HepG2 (cell line): ENCODE results near the gene PDGFB. TPM values are rescaled to one million over a fixed set of nuclear protein-coding genes. Genes with fewer than 3 reads are reported as not detected.
A peak's percentile ranks its signal among the peaks of the same experiment; 100 is the strongest.

Source experiments
- CHD2 ChIP-seq: IDR thresholded peaks from 2 replicates; pipeline ENCODE4 v1.6.1; 2011; ENCODE audit warnings: low read depth, low read length, improper control_type of control experiment
- FOXM1 ChIP-seq: sonication (generic); formaldehyde crosslinking; IDR thresholded peaks from 2 replicates; pipeline ENCODE4 v1.5.0; 2020; ENCODE audit warnings: missing genetic modification reagents
- HDAC6 ChIP-seq: fragments of 200-600 bp; sonication (generic); IDR thresholded peaks from 2 replicates; pipeline ENCODE4 v1.7.0; 2017; ENCODE audit warnings: mild to moderate bottlenecking, antibody characterized with exemption, low read length, low read depth
- RBM22 ChIP-seq: fragments of 200-400 bp; formaldehyde crosslinking; optimal IDR thresholded peaks from 2 replicates; pipeline ENCODE3; 2017; ENCODE audit warnings: mild to moderate bottlenecking, low read length, moderate library complexity
- REXO4 ChIP-seq: sonication (generic); formaldehyde crosslinking; IDR thresholded peaks from 2 replicates; pipeline ENCODE4 v1.8.0; 2022; ENCODE audit warnings: missing genetic modification reagents, mild to moderate bottlenecking, borderline replicate concordance
- SOX13 ChIP-seq, 3 experiments: fragments of 450-650 bp in 1 of 3; sonication (generic) in 1 of 3; formaldehyde crosslinking in 1 of 3; IDR thresholded peaks in 2 of 3; conservative IDR thresholded peaks in 1 of 3; 2 replicates each; pipeline versions ENCODE4 v1.5.0 to v1.6.1; 2016 to 2020; ENCODE audit warnings: antibody characterized with exemption in 1 of 3, mild to moderate bottlenecking in 1 of 3, missing compliant biosample characterization in 1 of 3, missing genetic modification reagents in 1 of 3, moderate library complexity in 1 of 3
- ZFP62 ChIP-seq: sonication (generic); formaldehyde crosslinking; IDR thresholded peaks from 2 replicates; pipeline ENCODE4 v1.4.0; 2020; ENCODE audit warnings: missing genetic modification reagents
- polyA plus RNA-seq, 8 experiments: library from polyadenylated mRNA; depleted of rRNA in 3 of 8; stranded (reverse) in 7 of 8; unstranded in 1 of 8; fragments of >200 nt; fragmentation: Illumina TruSeq in 4 of 8; extraction: Trizol in 4 of 8; gene quantifications; 2 replicates each; pipeline versions ENCODE4 v1.2.1 to v1.2.3, GENCODE V29; 2011 to 2016; ENCODE audit warnings: low read depth in 4 of 8, missing spikeins in 1 of 8, mixed read lengths in 1 of 8; ENCODE audit not compliant: insufficient read depth in 1 of 8
- total RNA-seq, 5 experiments: library from RNA; depleted of rRNA; stranded (reverse); fragments of >200 nt; fragmentation: Illumina TruSeq; extraction: Trizol; gene quantifications; 2 replicates each; pipeline ENCODE4 v1.2.3, GENCODE V29; 2016; ENCODE audit warnings: low read depth in 1 of 5
- TF ChIP-seq, protein P1 (sequence below): sonication (generic); formaldehyde crosslinking; IDR thresholded peaks from 2 replicates; pipeline ENCODE4 v1.5.0; 2020; ENCODE audit warnings: missing genetic modification reagents
- TF ChIP-seq, protein P2 (sequence below): IDR thresholded peaks from 2 replicates; pipeline ENCODE4 v1.6.1; 2016; ENCODE audit warnings: low read depth, missing genetic modification reagents, missing compliant biosample characterization
- TF ChIP-seq, protein P3 (sequence below): sonication (generic); formaldehyde crosslinking; IDR thresholded peaks from 2 replicates; pipeline ENCODE4 v1.9.0; 2021; ENCODE audit warnings: mild to moderate bottlenecking, missing genetic modification reagents
- TF ChIP-seq, protein P4 (sequence below): IDR thresholded peaks from 2 replicates; pipeline ENCODE4 v1.6.1; 2016; ENCODE audit warnings: low read depth, borderline replicate concordance

The PDGFB gene
- total and polyA plus RNA-seq, 2 of the 13 experiments (the other 11 are each of a cell fraction or from before 2014, with no cell fraction given): 1.4 to 10.1 TPM

DNA sequence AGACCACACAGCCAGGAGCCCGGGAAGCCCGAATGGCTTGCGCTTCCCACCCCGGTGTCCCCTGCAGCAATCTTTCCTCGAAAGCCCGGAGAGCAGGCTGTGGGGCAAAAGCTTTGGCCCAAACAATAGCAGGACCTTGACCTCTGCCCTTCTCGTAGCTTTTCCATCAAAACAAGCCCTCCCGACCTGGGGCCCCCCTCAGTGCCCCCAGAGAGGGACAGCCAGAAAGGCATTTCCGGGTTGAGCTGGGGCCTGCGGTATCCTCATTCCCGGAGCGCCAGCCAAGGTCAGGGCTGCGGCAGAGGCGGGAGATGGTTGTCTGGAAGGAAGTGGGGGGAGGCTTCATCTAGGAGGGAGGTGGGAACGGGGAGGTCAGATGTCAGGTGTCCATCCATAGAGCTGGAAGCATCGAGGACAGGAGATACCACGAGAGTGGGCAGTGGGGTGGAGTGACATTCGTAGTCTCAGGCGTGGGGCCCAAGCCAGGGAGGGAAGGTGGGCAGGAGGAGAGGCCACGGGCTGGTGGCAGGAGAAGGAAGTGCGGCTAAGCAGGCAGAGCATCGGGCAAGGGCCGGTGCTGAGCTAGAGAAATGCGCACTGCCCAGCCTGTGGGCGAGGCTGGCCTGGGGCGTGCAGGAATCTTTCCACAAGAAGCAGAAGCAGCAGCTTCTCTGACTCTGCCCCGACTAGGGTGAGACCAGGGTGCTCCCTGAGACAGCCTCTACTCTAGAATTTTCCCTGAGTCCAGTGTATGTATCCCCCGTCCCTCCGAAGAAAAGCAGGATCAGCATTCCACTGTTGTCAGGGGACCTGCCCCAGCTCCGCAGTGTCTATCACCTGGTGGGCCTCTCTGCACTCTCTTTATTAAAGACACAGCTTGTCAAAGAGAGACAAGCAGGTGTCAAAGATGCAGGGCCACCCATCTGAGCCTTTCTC is 14.3 kb downstream of the PDGFB start (continued):
- TF ChIP-seq, protein P1, sequence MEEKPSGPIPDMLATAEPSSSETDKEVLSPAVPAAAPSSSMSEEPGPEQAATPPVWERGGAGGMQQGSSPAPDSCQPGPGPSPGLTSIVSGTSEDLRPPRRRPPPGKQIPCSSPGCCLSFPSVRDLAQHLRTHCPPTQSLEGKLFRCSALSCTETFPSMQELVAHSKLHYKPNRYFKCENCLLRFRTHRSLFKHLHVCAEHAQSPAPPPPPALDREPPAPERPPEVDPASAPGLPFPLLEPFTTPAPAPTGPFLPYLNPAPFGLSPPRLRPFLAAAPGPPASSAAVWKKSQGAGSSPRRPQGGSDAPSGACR: 0 out of 2 replicates have a peak, but pooled peaks have one; percentile 73
- TF ChIP-seq ZFP62 (CRISPR knock-in tag) (no peak), RBM22 (no peak), FOXM1 (CRISPR knock-in tag) (no peak), SOX13 (IDR thresholded peaks at IDR 0.05) (peak; percentile 96), SOX13 (CRISPR knock-in tag; conservative IDR thresholded peaks at IDR 0.05 in 1 of 2, IDR thresholded peaks at IDR 0.05 in 1 of 2) (peak in 1 of 2 experiments; percentile 98; a peak in 2 of 4 replicates), REXO4 (CRISPR knock-in tag) (no peak), CHD2 (no peak), HDAC6 (no peak)
- TF ChIP-seq, protein P2, sequence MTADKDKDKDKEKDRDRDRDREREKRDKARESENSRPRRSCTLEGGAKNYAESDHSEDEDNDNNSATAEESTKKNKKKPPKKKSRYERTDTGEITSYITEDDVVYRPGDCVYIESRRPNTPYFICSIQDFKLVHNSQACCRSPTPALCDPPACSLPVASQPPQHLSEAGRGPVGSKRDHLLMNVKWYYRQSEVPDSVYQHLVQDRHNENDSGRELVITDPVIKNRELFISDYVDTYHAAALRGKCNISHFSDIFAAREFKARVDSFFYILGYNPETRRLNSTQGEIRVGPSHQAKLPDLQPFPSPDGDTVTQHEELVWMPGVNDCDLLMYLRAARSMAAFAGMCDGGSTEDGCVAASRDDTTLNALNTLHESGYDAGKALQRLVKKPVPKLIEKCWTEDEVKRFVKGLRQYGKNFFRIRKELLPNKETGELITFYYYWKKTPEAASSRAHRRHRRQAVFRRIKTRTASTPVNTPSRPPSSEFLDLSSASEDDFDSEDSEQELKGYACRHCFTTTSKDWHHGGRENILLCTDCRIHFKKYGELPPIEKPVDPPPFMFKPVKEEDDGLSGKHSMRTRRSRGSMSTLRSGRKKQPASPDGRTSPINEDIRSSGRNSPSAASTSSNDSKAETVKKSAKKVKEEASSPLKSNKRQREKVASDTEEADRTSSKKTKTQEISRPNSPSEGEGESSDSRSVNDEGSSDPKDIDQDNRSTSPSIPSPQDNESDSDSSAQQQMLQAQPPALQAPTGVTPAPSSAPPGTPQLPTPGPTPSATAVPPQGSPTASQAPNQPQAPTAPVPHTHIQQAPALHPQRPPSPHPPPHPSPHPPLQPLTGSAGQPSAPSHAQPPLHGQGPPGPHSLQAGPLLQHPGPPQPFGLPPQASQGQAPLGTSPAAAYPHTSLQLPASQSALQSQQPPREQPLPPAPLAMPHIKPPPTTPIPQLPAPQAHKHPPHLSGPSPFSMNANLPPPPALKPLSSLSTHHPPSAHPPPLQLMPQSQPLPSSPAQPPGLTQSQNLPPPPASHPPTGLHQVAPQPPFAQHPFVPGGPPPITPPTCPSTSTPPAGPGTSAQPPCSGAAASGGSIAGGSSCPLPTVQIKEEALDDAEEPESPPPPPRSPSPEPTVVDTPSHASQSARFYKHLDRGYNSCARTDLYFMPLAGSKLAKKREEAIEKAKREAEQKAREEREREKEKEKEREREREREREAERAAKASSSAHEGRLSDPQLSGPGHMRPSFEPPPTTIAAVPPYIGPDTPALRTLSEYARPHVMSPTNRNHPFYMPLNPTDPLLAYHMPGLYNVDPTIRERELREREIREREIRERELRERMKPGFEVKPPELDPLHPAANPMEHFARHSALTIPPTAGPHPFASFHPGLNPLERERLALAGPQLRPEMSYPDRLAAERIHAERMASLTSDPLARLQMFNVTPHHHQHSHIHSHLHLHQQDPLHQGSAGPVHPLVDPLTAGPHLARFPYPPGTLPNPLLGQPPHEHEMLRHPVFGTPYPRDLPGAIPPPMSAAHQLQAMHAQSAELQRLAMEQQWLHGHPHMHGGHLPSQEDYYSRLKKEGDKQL (CRISPR knock-in tag): peak; percentile 74
- TF ChIP-seq, protein P3, sequence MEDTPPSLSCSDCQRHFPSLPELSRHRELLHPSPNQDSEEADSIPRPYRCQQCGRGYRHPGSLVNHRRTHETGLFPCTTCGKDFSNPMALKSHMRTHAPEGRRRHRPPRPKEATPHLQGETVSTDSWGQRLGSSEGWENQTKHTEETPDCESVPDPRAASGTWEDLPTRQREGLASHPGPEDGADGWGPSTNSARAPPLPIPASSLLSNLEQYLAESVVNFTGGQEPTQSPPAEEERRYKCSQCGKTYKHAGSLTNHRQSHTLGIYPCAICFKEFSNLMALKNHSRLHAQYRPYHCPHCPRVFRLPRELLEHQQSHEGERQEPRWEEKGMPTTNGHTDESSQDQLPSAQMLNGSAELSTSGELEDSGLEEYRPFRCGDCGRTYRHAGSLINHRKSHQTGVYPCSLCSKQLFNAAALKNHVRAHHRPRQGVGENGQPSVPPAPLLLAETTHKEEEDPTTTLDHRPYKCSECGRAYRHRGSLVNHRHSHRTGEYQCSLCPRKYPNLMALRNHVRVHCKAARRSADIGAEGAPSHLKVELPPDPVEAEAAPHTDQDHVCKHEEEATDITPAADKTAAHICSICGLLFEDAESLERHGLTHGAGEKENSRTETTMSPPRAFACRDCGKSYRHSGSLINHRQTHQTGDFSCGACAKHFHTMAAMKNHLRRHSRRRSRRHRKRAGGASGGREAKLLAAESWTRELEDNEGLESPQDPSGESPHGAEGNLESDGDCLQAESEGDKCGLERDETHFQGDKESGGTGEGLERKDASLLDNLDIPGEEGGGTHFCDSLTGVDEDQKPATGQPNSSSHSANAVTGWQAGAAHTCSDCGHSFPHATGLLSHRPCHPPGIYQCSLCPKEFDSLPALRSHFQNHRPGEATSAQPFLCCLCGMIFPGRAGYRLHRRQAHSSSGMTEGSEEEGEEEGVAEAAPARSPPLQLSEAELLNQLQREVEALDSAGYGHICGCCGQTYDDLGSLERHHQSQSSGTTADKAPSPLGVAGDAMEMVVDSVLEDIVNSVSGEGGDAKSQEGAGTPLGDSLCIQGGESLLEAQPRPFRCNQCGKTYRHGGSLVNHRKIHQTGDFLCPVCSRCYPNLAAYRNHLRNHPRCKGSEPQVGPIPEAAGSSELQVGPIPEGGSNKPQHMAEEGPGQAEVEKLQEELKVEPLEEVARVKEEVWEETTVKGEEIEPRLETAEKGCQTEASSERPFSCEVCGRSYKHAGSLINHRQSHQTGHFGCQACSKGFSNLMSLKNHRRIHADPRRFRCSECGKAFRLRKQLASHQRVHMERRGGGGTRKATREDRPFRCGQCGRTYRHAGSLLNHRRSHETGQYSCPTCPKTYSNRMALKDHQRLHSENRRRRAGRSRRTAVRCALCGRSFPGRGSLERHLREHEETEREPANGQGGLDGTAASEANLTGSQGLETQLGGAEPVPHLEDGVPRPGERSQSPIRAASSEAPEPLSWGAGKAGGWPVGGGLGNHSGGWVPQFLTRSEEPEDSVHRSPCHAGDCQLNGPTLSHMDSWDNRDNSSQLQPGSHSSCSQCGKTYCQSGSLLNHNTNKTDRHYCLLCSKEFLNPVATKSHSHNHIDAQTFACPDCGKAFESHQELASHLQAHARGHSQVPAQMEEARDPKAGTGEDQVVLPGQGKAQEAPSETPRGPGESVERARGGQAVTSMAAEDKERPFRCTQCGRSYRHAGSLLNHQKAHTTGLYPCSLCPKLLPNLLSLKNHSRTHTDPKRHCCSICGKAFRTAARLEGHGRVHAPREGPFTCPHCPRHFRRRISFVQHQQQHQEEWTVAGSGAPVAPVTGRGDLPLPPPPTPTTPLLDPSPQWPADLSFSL (CRISPR knock-in tag): no peak
- TF ChIP-seq, protein P4, sequence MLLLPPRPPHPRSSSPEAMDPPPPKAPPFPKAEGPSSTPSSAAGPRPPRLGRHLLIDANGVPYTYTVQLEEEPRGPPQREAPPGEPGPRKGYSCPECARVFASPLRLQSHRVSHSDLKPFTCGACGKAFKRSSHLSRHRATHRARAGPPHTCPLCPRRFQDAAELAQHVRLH: peak; percentile 48; the same call in 1 of the 2 replicates
